Activated T-cell treated with anti-CD3 and anti-CD28 coated beads, Interleukin-2, amount 50 U/mL, for 72 hours (primary cell): Measurements from ENCODE around the gene GRAMD4. TPM values are rescaled to one million over a fixed set of nuclear protein-coding genes. Genes with fewer than 3 reads are reported as not detected.
"Not testable (repeated sequence)": the region's sequence is repeated elsewhere in the genome, so short reads cannot be mapped to it uniquely, and the experiment has no call there.

Experiments used
- ATAC-seq, 2 donors: fragments of 150-1000 bp; cut with Tn5 transposase; replicated peaks in 1 of 2; 2 replicates each; pipeline ENCODE4 v1.10.0; 2021; ENCODE audit warnings: moderate library complexity in 2 of 2, mild to moderate bottlenecking in 1 of 2
- DNase-seq, 2 donors: peaks; one replicate each; pipeline ENCODE4 v3.0.0; 2021 to 2022; ENCODE audit warnings: mixed read lengths in 1 of 2
- H3K27ac Mint-ChIP-seq: one replicate; pipeline ENCODE4 v1.8.0; 2022; ENCODE audit warnings: mild to moderate bottlenecking, moderate library complexity, mixed read lengths
- H3K27me3 Mint-ChIP-seq: one replicate; pipeline ENCODE4 v1.8.0; 2022; ENCODE audit warnings: low read depth, mixed read lengths
- H3K36me3 Mint-ChIP-seq, 2 donors: one replicate each; pipeline ENCODE4 v1.8.0; 2022; ENCODE audit warnings: mixed read lengths in 2 of 2, mild to moderate bottlenecking in 1 of 2; ENCODE audit not compliant: insufficient read depth in 2 of 2
- H3K4me1 Mint-ChIP-seq: one replicate; pipeline ENCODE4 v1.8.0; 2022; ENCODE audit warnings: low read depth, mixed read lengths
- H3K4me3 Mint-ChIP-seq, 2 donors: one replicate each; pipeline ENCODE4 v1.8.0; 2022; ENCODE audit warnings: mild to moderate bottlenecking in 2 of 2, mixed read lengths in 2 of 2, moderate library complexity in 2 of 2
- H3K9me3 Mint-ChIP-seq, 2 donors: one replicate each; pipeline ENCODE4 v1.8.0; 2022; ENCODE audit warnings: mixed read lengths in 2 of 2
- total RNA-seq, 2 donors: library from RNA; stranded (reverse); gene quantifications; one replicate each; pipeline ENCODE4 v1.2.3, GENCODE V29; 2022

Gene GRAMD4
- total RNA-seq, 2 donors from 2014 or later = 42.8 to 53.5 TPM

DNA sequence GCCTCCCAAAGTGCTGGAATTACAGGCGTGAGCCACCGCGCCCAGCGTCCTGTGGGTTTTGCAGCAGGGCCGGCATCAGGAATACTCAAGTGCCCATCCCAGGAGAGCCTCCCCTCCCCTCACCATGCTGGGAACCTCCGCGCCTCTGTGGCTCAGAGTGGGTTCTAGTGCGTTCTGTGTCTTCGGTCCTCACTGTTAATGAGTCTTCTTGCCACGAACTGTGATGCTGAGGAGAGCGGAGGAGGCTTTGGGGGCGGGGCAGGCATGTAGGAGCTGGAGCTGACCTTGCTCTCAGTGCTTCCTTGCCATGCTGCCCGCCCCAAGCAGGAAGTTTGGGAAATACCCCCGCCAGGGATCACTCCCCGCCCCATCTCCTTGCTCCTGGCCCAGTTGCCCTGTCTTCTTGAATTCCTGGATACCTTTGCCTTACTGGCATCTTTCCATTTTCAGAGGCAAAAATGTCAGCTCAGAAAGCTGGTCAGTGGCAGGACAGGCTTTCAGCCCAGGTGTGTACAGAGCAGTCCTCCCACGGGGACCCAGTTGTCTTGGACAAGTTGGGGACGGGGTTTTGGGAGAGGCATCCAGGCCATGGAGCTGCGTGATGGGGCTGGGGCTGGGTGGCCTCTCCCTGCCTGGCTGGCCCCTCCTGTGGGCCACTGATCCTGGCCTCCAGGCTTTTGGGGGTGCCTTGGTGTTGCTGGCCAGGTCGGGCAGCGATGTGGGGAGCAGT, 5.1 kb downstream of the GRAMD4 start:
- DNase-seq = no peak
- Mint-ChIP-seq H3K27me3 (no peaks in the 10 kb centered on the region), H3K4me1 (no peaks in the 10 kb centered on the region), H3K36me3 (no peaks in the 10 kb centered on the region), H3K9me3 (no peaks in the 10 kb centered on the region), H3K27ac (no peak overlapping the region), H3K4me3 (no peak overlapping the region)
- no peak for ATAC-seq

DNA sequence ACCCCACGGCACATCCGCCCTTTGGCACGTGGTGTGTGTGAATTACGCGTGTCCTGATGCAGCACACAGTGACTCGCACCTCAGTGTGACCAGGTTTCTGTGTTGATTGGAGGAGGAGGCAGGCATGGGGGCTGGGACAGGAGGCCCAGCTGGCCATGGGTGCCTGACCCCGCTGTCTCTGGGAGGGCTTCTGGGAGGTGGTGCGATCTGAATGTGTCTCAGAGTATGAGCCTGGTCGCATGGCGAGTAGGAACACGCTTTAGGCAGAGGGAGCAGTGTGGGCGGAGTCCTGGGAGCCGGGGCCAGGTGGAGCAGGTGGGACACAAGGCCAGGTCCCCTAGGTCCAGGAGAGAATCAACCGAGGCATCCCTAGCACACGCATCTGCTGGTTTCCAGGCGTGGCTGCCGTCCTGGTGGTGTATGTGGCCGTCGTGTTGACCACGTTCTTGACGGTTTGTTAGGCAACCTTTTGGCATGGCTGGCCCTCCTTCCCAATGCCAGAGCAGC, 5.7 kb downstream of the GRAMD4 start:
- Mint-ChIP-seq H3K4me3 (no peak overlapping the region), H3K27me3 (no peaks in the 10 kb centered on the region), H3K4me1 (no peaks in the 10 kb centered on the region), H3K9me3 (no peaks in the 10 kb centered on the region), H3K27ac (no peak overlapping the region), H3K36me3 (no peaks in the 10 kb centered on the region)
- DNase-seq (no peak), ATAC-seq (no peak)

GRCh38 chr22:46626356-46626755, 6.2 kb downstream of the GRAMD4 start:
- H3K4me1 Mint-ChIP-seq = no peaks in the 10 kb centered on the region
- H3K9me3 Mint-ChIP-seq = no peaks in the 10 kb centered on the region
- no peak overlapping the region for H3K4me3 Mint-ChIP-seq
- no peaks in the 10 kb centered on the region for H3K27me3 Mint-ChIP-seq
- no peak for DNase-seq
- H3K36me3 Mint-ChIP-seq = no peaks in the 10 kb centered on the region
- no peak overlapping the region for H3K27ac Mint-ChIP-seq
- ATAC-seq = no peak

- no peaks in the 10 kb centered on the region for H3K36me3 Mint-ChIP-seq
- no peak overlapping the region for H3K4me3 Mint-ChIP-seq
- H3K27ac Mint-ChIP-seq = no peak overlapping the region
- H3K4me1 Mint-ChIP-seq = no peaks in the 10 kb centered on the region
- no peaks in the 10 kb centered on the region for H3K27me3 Mint-ChIP-seq
- DNase-seq (no peak), ATAC-seq (no peak)
- H3K9me3 Mint-ChIP-seq = no peaks in the 10 kb centered on the region
Observed at GRCh38 chr22:46626911-46627805, 7.0 kb downstream of the GRAMD4 start.

DNA sequence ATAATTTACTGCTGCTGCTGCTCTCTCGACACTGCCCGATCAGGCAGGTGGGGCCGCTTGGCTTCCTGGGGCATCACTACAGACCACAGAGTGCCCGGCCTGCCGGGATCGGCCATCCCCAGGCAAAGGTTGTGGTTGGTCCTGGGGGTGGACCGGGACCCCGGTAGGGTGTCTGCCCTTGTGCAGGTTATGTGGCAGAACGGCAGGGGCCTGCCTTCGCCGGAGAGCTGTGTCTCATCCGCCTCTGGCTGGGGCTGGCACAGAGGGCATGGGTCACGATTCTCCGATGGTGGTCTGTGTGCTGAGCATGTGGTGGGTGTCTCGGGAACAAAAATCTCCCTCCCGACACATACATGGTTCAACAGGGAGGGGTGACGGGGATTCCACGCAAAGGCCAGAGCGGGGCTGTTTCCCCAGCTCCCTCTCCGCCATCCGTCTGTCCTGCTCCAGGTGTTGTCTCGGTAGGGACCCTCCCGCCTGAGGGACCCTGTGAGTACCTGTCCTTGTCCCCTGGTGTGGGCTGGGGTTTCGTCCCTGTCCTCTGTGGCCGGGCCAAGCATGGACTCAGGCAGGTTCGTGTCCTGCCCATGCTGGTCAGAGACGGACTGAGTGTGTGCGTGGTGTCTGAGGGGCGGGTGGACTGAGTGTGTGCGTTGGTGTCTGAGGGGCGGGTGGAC, 7.8 kb downstream of the GRAMD4 start:
- no peaks in the 10 kb centered on the region for H3K27me3 Mint-ChIP-seq
- no peak overlapping the region for H3K27ac Mint-ChIP-seq
- DNase-seq = no peak
- no peaks in the 10 kb centered on the region for H3K36me3 Mint-ChIP-seq
- no peak for ATAC-seq
- no peak overlapping the region for H3K4me3 Mint-ChIP-seq
- H3K4me1 Mint-ChIP-seq = no peaks in the 10 kb centered on the region
- no peaks in the 10 kb centered on the region for H3K9me3 Mint-ChIP-seq

DNA sequence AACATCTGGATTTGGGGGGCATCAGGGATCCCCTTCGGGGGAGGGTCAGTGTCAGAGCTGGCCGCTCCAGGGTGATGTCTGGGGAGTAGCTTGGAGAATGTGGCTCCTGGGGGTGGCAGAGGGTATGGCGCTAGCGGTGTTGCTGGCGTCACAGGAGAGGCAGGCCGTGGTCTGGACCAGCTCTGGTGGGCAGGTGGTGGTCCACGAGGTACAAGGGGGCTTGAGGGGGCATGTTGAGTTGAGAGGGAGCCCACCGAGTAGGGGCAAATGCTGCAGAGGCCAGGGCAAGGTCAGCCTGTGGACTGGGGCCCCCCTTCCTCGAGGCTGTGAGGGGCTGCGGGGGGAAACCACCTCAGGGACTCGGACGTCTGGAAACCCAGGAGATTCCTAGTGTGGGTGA, 8.6 kb downstream of the GRAMD4 start:
- H3K4me3 Mint-ChIP-seq = no peak overlapping the region
- no peaks in the 10 kb centered on the region for H3K4me1 Mint-ChIP-seq
- H3K27me3 Mint-ChIP-seq = no peaks in the 10 kb centered on the region
- H3K9me3 Mint-ChIP-seq = no peaks in the 10 kb centered on the region
- no peak overlapping the region for H3K27ac Mint-ChIP-seq
- no peak for DNase-seq
- no peaks in the 10 kb centered on the region for H3K36me3 Mint-ChIP-seq
- ATAC-seq = no peak

- Mint-ChIP-seq H3K4me1 (peaks cover 4% of the 10 kb centered on the region), H3K27me3 (no peaks in the 10 kb centered on the region), H3K4me3 (no peak overlapping the region), H3K9me3 (no peaks in the 10 kb centered on the region), H3K36me3 (no peaks in the 10 kb centered on the region), H3K27ac (no peak overlapping the region)
- no peak for ATAC-seq
- DNase-seq = no peak
Observed at GRCh38 chr22:46629291-46629690, 9.1 kb downstream of the GRAMD4 start.

DNA sequence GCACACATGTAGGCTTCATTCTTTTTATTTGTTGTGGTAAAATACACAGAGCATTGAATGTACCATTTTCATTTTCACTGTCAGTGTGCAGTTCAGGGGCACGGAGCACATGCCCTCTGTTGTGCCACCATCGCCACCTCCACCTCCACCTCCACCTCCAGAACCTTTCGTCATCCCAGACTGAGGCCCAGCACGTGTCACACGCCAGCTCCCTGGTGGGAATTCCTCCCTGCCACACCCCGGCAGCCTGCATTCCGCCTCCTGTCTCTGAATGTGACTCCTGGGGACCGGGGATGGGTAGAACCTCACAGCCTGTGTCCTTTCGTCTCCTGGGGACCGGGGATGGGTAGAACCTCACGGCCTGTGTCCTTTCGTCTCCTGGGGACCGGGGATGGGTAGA, 10.9 kb downstream of the GRAMD4 start:
- H3K4me1 Mint-ChIP-seq = peaks cover 5% of the 10 kb centered on the region
- no peaks in the 10 kb centered on the region for H3K36me3 Mint-ChIP-seq
- DNase-seq (no peak), ATAC-seq (no peak)
- H3K4me3 Mint-ChIP-seq = no peak overlapping the region
- H3K27ac Mint-ChIP-seq = no peak overlapping the region
- no peaks in the 10 kb centered on the region for H3K9me3 Mint-ChIP-seq
- H3K27me3 Mint-ChIP-seq = no peaks in the 10 kb centered on the region

GRCh38 chr22:46632646-46633249, 12.6 kb downstream of the GRAMD4 start:
- H3K9me3 Mint-ChIP-seq = no peaks in the 10 kb centered on the region
- H3K36me3 Mint-ChIP-seq = no peaks in the 10 kb centered on the region
- ATAC-seq (no peak), DNase-seq (no peak)
- H3K4me3 Mint-ChIP-seq = no peak overlapping the region
- no peak overlapping the region for H3K27ac Mint-ChIP-seq
- H3K4me1 Mint-ChIP-seq = peaks cover 5% of the 10 kb centered on the region
- H3K27me3 Mint-ChIP-seq = no peaks in the 10 kb centered on the region

DNA sequence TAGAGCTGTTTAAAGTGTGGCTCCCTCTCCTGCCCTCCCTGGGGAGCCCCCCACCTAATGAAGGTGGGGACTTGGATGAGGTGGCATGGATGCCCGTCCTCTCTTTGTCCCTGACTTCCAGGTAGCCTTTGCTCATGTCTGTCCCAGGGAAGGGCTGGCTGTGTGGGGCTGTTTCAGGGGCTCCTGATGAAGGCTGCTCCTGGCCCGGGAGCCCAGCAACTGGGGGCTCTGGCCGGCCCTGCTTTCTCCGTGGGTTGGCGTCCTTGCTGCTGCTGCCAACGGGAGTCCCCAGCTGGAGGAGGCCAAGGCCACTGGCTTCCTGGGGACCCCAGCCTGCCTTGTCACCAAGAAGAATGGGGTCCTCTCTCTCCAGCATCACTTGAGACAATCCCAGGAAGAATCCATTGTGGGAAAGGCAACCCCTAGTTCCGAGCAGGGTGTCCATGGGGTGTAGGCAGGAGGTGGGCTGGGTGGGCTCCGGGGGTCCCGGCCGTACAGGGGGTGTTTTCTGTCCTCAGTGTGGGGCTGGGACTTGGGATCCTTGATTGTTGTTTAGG, 13.2 kb downstream of the GRAMD4 start:
- no peak overlapping the region for H3K27ac Mint-ChIP-seq
- ATAC-seq (no peak), DNase-seq (no peak)
- no peaks in the 10 kb centered on the region for H3K36me3 Mint-ChIP-seq
- no peaks in the 10 kb centered on the region for H3K27me3 Mint-ChIP-seq
- no peak overlapping the region for H3K4me3 Mint-ChIP-seq
- H3K4me1 Mint-ChIP-seq = peaks cover 5% of the 10 kb centered on the region
- no peaks in the 10 kb centered on the region for H3K9me3 Mint-ChIP-seq

- ATAC-seq = no peak
- no peak overlapping the region for H3K27ac Mint-ChIP-seq
Observed at GRCh38 chr22:46634011-46634699, 14.0 kb downstream of the GRAMD4 start.

DNA sequence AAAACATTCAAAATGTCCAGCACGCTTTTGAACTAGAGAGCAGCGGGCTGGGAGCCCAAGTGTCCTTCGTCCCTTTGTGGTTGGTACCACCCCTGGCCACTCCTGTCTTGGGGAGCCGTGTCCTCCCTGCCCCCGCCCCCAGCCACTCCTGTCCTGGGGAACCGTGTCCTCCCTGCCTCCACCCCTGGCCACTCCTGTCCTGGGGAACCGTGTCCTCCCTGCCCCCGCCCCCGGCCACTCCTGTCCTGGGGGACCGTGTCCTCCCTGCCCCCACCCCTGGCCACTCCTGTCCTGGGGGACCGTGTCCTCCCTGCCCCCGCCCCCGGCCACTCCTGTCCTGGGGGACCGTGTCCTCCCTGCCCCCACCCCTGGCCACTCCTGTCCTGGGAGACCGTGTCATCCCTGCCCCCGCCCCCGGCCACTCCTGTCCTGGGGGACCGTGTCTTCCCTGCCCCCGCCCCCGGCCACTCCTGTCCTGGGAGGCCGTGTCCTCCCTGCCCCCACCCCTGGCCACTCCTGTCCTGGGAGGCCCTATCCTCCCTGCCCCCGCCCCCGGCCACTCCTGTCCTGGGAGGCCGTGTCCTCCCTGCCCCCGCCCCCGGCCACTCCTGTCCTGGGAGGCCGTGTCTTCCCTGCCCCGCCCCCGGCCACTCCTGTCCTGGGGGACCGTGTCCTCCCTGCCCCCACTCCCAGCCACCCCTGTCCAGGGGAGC, 14.9 kb downstream of the GRAMD4 start:
- H3K27me3 Mint-ChIP-seq, ATAC-seq, H3K27ac Mint-ChIP-seq, H3K4me1 Mint-ChIP-seq, H3K4me3 Mint-ChIP-seq, H3K36me3 Mint-ChIP-seq, H3K9me3 Mint-ChIP-seq, DNase-seq: not testable (repeated sequence)

More at GRCh38 chr22:46634011-46634699, 14.0 kb downstream of the GRAMD4 start:
- no peaks in the 10 kb centered on the region for H3K27me3 Mint-ChIP-seq
- no peaks in the 10 kb centered on the region for H3K9me3 Mint-ChIP-seq
- no peaks in the 10 kb centered on the region for H3K36me3 Mint-ChIP-seq
- no peak for DNase-seq
- H3K4me3 Mint-ChIP-seq = no peak overlapping the region
- peaks cover 8% of the 10 kb centered on the region for H3K4me1 Mint-ChIP-seq
